ENCODE measurements around the gene WNT9B. TPM values are rescaled to one million over a fixed set of nuclear protein-coding genes. Genes with fewer than 3 reads are reported as not detected.

The WNT9B gene
- total and polyA plus RNA-seq, 12 donors, result 0.18 to 2.4 (median 0.35) TPM

- intact Hi-C loops (cut with DNase I), result loop anchor here in 1 of 10 donors (10.0 kb wide), 1 partner anchor 125 kb away; no protein-coding TSS in a partner anchor
- peaks cover 0 to 7% (median 0%) of the 10 kb centered on the region in 7 donors for H3K27me3 ChIP-seq
- H3K4me1 ChIP-seq, result peaks cover 0 to 3% (median 0%) of the 10 kb centered on the region in 9 donors
- no peak overlapping the region for H3K27ac ChIP-seq
- DNase-seq (no peak), ATAC-seq (no peak)
- TF ChIP-seq CTCF (IDR thresholded peaks at IDR 0.05), result no peak
- 78 to 82% methylated on average over 9 of the region's 9 CpGs for WGBS, 2 donors
- no peaks in the 10 kb centered on the region for H3K36me3 ChIP-seq
- H3K9me3 ChIP-seq, result no peaks in the 10 kb centered on the region
- no peak overlapping the region for H3K4me3 ChIP-seq
Observed at GRCh38 chr17:46869975-46870803, 18.8 kb downstream of the WNT9B start.

- no peak overlapping the region for H3K27ac ChIP-seq
- H3K4me1 ChIP-seq, result peaks cover 0 to 26% (median 0%) of the 10 kb centered on the region in 9 donors
- H3K9me3 ChIP-seq, result no peaks in the 10 kb centered on the region
- no peak for TF ChIP-seq CTCF (IDR thresholded peaks at IDR 0.05)
- no peaks in the 10 kb centered on the region for H3K36me3 ChIP-seq
- no peak for DNase-seq
- intact Hi-C loops (cut with DNase I), result no loop called here
- no peaks in the 10 kb centered on the region for H3K27me3 ChIP-seq
- WGBS, 2 donors, result 90 to 92% methylated on average over 16 of the region's 16 CpGs
- no peak overlapping the region for H3K4me3 ChIP-seq
- ATAC-seq, result no peak
Observed at GRCh38 chr17:46872421-46872820, 21.0 kb downstream of the WNT9B start.

GRCh38 chr17:46873941-46874645, 22.7 kb downstream of the WNT9B start:
- no peak for DNase-seq
- intact Hi-C loops (cut with DNase I), result no loop called here
- no peaks in the 10 kb centered on the region for H3K36me3 ChIP-seq
- TF ChIP-seq CTCF (IDR thresholded peaks at IDR 0.05), result no peak
- no peak overlapping the region for H3K27ac ChIP-seq
- H3K9me3 ChIP-seq, result no peaks in the 10 kb centered on the region
- no peaks in the 10 kb centered on the region for H3K27me3 ChIP-seq
- peaks cover 0 to 41% (median 3%) of the 10 kb centered on the region in 9 donors for H3K4me1 ChIP-seq
- no peak for ATAC-seq
- 76 to 79% methylated on average over 7 of the region's 7 CpGs for WGBS, 2 donors
- no peak overlapping the region for H3K4me3 ChIP-seq

- no peak for ATAC-seq
Observed at GRCh38 chr17:46874906-46875305, 23.5 kb downstream of the WNT9B start.

More at GRCh38 chr17:46874906-46875305, 23.5 kb downstream of the WNT9B start:
- intact Hi-C loops (cut with DNase I), result no loop called here
- peak in 1 of 9 donors; percentile 22 for TF ChIP-seq CTCF (IDR thresholded peaks at IDR 0.05)
- no peaks in the 10 kb centered on the region for H3K36me3 ChIP-seq
- H3K27ac ChIP-seq, result no peak overlapping the region
- no peaks in the 10 kb centered on the region for H3K27me3 ChIP-seq
- 87 to 90% methylated on average over 16 of the region's 16 CpGs for WGBS, 2 donors
- no peak for DNase-seq
- H3K4me1 ChIP-seq, result peaks cover 0 to 41% (median 3%) of the 10 kb centered on the region in 9 donors
- H3K4me3 ChIP-seq, result no peak overlapping the region
- H3K9me3 ChIP-seq, result no peaks in the 10 kb centered on the region

Data from heart right ventricle (tissue), 16 donors.